Glomerular visceral epithelial cell (primary cell): ENCODE data around the gene DPYD.
A peak's percentile ranks its signal among the peaks of the same experiment; 100 is the strongest.

Experiments
- DNase-seq: peaks from one replicate; pipeline ENCODE4 v3.0.0-alpha.2; 2016; ENCODE audit errors: extremely low spot score

Gene DPYD

DNA sequence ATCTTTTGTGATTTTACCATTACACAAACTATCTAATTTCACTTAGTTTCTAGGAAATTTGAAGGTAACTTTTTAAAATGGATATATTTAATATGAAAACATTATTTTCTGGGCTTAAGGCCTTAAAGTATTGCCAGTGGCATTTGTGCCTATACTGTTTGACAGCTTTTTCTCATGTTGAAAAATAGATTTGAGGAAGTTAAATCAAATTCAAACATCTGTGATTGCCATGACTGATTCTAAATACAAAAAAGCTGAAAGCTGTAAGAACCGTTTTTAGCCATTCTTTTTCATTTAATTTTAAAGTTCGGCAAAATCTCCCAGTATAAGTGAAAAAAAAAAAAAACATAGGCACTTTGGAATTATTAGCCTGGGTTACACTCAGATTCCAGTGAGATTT, 301.1 kb downstream of the DPYD start:
- no peak for DNase-seq

DNA sequence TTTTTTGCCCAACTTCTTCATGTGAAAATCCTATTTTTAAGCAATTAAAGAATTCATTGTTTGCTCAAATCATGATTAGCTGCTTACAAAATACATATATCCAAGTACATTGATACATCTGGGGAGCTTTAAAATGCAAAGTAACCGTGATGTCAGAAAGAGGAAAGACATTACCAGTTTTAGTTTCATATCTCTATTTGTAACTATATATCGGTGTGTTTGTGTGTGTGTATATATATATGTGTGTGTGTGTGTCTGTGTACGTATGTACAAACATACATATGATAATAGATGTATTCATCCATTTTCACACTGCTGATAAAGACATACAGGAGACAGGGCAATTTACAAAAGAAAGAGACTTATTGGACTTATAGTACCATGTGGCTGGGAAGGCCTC, 310.1 kb downstream of the DPYD start:
- DNase-seq, result no peak

DNA sequence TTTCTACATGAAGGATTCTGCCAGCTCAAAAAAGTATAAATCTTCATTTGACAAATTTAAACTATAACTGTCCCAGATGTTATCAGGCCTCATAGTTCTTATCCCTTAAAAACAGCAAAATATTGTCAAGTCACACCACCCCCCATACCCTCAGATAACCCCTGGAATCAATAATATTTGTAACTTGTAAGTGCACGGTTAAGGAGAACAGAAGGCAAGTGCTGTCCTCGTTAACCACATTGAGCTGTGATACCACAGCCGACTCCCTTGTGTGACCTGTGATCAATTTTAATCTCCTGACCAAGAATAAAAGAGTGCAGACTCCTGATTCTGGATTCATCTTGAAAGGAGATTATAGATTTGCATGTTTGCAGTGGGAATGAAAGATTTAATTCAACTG, 310.7 kb downstream of the DPYD start:
- DNase-seq, result no peak

DNA sequence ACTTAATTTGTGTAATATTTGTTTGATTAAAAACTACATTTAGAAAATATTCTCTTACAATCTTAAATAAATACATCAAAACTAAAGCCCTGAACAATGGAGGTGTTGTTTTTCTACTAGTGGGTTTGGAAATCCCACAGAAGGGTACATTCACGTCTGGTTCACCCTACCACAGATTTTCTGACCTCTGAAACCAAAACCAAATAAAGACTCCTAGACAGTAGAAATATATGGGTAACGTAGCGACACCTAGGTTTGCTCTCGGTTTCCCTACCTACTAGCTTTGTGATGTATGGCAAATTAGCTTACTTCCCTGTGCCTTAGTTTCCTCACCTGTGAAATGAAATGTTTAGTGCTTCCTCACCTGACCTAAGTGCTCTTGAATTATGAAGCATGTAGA, 312.6 kb downstream of the DPYD start:
- no peak for DNase-seq

DNA sequence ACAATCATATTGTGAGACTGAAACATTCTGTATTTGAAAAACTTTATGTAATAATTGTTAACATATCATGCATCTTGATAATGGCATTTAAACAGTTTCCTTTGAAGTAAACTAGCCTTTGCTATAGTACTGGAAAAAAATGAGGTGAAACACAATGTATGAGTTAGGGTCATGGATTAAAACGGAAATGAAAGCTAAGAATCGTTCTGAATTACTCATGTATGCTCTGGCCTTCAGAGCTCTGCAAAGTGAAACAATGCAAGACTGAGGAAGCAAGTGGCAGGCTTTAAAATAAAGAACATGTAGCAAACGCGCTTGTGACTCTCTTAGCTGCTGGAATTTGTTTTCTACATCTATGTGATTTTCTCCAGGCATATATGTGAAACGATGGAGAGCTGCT, 317.1 kb downstream of the DPYD start:
- peak; percentile 2 for DNase-seq

DNA sequence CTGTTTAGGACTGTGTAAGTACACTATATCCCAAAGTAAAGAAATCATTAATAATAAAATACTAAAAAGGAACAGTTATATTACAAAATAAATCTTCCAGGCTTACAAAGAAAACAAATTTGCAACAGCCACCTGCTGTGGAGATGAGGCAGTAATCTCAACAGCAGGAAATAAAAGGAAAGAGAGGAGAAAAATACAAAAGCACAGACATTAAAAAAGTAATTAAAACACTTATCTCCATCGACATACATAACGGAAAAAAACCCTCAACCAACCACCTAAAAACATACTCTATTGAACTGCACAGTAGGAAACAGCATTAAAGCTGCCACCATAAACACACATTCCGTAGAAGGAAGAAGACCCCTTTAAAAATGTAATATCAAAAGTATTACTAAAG, 317.6 kb downstream of the DPYD start:
- DNase-seq, result no peak

DNA sequence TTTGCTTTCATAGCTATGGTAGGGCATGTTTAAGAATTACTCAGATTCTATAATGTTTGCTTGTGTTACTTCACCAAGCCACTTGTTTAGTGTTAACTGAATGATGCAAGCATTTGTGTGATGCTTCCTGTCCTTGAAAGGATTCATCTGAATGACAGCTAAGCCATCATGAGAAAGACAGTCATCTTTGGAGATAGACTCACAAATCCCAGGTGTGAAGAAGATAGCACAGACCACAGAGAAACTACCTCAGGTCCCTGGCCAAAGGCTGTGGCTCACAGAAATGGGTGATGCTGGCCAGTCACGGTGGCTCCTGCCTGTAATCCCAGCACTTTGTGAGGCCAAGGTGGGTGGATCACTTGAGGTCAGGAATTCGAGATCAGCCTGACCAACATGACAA, 321.4 kb downstream of the DPYD start:
- no peak for DNase-seq

DNA sequence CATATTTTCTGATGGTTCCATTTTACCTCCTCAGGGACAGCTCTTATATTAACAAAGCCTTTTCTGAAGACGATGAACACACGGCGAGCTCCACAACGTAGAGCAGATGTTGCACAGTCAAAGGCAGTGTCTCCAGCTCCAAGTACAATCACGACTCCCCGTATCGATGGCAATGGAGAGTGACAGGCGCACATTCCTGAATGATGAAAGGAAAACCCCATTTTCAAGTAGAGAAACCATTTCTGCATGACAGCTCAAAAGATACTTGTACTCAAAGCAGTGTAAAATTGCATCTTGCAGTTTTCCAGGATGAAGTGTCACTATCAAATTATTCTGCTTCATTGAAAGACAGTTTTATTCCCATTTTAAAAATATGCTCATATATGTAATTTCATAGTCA, 327.6 kb downstream of the DPYD start:
- no peak for DNase-seq

DNA sequence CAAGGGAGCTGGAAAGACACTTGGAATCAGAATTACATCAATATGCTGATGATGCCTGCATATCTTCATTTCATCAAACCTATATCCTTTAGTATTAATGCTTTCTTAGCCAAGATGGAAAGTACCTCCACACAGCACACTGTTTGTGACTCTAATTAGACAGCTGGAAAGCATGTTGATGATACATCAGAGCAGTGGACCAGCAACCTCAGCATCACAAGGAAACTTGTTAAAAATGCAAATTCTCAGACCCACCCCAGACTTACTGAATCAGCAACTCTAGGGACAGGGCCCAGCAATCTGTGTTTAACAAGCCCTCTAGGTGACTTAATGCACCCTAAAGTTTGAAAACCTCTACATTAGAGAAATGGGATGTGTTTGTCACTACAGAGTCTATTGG, 332.1 kb downstream of the DPYD start:
- DNase-seq, result no peak

DNA sequence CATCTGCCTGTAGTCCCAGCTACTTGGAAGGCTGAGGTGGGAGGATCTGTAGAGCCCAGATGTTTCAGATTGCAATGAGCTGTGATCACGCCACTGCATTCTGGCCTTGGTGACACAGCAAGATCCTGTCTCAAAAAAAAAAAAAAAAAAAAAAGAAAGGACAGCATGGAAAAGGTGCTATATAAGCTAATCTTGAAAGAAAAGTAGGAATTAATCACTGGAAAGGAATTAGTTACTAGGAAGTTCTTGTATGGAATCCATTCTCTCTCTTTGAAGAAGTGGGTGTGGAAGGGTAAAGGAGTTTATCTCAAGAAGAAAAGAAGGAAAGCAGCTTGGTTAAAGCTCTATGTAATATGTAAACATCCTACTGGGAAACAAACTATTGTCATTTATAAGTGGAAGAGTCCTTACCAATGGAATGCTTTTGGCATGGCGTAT, 339.2 kb downstream of the DPYD start:
- DNase-seq, result peak; percentile 53

DNA sequence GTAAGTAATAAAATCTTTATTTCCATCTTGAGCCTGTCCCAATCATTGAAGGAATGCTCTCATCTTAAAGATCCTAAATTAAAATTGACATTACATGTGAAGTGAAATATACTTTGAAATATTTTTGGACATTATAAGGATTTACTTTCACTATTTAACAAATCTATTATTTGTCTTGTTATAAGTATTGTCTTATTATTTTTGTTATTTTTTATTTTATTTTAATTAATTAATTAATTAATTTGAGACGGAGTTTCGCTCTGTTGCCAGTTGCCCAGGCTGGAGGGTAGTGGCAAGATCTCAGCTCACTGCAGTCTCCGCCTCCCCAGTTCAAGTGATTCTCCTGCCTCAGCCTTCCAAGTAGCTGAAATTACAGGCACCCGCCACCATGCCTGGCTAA, 343.2 kb downstream of the DPYD start:
- no peak for DNase-seq

DNA sequence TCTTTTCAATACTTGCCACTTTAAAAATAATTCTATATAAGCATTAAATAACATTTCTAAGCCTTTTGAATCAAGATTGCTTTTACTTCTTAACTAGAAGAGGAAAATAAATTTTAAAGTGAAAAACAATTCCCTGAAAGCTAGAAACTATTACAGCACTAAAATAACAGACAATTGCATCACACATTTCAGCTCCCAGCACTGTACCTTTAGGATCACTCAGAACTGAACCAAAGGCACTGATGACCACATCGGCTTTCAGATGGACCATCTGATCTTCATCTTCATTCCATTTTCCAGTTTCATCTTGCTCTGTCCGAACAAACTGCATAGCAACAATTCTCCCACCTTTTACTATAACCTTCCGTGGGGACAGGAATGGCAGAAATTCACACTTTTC, 347.3 kb downstream of the DPYD start:
- no peak for DNase-seq

DNA sequence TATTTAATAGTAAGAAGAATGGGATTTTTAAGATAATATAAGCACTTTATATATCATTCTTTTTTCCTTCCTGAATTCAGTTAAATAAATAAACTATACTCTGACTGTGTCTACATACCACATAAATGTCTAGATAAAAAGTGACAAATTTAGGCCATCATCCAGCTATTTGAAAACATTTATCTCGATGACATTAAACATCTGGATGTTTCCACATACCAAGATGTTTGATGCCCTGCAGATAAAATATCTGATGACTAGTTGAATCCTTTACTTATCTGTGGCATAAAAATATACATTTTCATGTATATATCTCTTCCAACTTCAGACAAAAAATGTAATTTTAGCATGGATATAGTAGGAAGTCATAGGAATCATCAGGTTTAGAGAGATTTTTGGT, 348.3 kb downstream of the DPYD start:
- DNase-seq, result no peak

DNA sequence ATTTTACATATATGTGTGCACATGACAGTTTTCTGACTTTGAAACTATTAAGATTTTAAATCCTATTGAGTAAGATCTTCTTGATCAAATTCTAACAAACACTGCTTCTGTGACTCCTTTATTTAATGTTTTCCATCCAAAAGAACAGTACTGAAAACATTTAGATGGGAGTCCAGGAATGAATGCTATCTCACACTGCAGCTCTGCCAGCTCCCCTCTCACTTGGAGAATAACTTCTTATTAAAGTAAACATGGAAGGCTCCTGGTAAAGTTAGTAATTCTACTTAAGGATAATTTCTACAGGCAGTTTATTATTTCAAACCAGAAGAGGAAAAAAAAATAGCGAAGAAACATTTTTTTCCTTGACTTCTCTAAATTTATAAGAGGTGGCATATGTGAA, 349.1 kb downstream of the DPYD start:
- no peak for DNase-seq

DNA sequence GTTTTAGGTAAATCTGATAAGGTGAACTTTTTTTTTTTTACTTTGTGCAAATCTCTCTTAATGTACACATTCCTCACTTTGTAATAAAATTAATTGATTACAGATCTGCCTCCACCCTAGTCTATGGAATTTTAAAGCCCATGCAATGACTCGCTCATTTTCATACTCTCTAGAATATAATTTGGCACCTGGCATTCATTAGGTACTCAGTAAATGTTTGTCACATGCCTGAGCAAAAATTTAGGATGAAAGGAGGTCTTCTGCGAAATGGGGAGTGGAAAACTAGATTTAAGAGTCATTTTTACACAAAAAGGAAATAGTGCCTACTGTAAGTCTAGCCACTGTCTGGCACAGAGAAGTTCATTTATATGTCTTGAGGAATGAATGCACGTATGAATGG, 350.1 kb downstream of the DPYD start:
- no peak for DNase-seq

DNA sequence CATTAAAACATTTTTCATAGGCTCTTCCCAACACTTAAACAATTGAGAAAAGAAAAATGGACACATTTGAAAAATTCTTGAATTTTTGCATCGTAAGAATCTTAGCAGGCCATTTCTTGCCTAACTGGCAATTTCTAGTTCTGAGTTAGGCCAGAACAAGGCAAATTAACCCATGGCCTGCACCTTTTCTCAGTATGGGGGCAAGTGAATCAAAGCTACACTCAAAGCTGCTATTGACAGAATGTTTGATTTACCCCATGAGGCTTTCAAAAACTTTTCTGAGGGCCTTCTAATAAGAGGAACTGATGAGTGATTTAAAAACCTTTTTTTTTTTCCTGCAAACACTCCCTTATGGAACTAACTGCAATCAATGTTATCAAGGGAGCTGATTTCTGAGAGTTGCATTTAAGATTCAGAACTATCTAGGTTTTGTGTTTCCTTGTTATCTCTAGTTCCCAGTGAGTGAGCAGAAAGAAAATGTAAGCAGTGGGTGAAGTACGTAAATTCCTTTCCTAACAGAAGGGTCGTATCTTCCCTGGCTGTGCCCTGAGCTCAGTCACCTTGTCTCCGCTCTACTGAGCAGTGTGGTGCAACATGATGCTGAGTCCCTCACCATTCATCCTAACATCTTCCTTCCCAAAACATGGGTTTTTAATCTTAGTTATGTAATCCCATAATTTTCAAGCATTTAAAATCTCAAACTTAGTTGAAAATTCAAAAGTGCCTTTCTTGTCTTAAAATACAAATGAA, 353.7 kb downstream of the DPYD start:
- no peak for DNase-seq

DNA sequence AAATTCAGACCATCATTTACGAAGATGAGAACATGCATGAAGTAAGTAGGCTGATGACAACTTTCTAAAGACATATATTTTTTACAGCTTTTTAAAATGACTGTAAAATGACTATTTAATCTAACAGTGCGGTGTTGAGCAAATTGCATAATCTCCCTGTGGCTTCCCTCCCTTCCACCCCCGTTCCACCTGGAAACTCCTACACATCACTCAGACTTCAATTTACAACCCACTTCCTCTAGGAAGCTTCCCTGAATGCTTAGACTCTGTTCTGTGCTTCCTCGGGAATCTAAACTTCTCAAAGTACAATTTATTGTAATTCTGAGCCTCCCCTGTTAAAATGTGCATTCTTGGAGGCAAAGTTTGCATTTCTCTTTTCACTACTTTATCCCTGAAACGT, 354.9 kb downstream of the DPYD start:
- DNase-seq, result no peak

DNA sequence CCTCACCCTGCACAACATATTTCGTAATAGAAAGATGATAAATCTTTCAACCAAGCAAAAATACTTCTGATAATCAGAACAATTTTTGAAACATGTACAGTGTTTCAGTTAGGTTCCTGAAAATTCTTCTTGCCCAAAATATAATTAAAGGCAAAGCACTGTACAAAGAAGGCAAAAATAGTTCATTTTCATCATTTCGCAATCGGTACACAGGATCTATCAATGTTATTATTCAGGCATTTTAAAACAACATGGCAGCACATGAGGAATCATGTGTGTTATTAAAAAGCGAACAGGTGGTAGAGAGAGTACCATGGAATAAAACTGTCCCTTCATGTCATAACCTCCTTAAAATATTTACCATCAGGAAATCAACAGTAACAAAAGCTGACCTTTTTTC, 356.9 kb downstream of the DPYD start:
- DNase-seq, result no peak

DNA sequence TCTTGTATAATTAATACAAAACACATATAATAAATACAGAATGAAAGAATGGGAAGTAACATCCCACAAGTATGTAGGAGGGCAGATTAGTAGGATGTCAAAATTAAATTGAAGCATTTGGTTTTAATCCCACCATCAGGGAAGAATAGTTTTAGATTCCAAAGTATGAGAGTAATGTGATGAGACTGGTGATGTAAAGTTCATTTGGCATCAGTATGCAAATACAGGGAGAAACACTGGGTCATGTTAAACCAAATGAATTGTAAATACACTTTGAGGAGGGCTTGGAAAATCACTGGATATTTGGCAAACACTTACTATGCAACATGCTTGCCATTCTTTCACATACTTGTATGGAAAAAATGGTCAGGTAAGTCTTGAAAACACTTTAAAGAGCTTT, 358.8 kb downstream of the DPYD start:
- DNase-seq, result no peak

DNA sequence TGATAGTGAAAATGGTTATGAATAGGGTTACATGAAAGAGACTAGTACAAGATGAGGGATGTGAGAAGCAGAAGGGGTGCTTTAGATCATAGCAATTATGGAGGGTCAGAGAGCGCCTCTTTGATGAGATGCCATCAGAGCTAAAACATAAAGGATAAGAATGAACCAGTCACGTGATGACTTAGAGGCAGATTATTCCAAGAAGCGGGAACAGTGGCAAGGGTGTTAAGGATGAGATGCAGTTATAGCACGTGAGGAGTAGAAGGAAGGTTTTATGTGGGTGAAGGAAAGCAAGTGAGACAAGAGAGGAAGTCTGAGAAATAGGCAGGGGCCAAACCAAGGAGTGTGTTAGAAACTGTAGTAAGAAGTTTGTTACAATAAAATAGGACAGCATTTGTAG, 360.1 kb downstream of the DPYD start:
- no peak for DNase-seq

DNA sequence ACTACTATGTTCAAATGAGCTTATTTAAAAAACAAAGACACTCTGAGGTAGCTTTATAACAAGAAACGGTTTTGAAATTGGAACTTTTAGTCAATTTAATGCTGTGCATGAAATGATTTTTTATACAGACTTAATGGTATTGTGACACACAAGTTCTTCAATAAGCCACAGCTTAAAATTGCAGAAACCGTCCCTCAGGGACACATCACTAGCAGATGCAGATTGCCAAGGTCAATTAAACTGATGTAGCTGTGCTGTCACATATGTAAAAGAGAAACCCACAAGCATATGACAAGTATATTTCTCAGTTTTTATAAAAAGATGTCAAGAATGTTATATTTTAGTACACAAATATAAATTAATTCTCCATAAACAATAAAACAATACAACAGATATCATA, 366.9 kb downstream of the DPYD start:
- DNase-seq, result no peak

DNA sequence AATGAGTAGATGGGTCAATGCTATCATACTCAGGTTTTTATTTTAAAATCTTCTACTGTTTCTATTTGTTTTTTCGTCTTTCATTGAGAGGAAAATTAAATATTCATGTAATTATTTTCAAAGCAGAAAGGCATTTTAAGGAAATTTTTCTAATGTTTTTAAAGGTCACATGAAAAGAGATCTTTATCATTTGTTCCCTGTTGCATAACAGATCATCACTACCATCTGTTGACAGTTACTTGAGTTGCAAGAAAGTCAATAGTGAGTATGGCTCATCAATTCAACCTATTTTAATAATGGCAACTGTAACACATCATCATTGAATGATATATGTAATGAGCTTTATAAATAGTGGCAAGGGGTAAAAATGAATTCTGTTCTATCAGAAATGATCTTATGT, 369.7 kb downstream of the DPYD start:
- DNase-seq, result no peak

DNA sequence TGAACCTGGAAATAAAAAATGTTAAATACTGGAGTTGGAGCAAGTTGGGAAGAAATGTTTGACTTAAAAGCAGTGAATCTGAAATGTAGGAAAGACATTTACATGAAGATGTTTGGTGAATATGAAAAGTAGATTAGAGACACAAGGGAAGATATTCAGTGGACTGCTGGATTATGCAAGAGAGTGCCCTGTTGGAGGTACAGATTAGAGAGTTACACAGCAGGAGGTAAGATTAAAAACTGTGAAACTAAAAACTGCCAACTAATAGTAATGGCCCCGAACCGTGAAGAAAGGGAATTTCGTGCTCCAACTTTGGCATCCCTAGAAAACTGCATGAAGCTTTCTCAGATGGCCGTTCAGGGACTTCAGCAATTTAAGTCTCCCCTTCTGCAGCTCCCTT, 375.4 kb downstream of the DPYD start:
- no peak for DNase-seq

DNA sequence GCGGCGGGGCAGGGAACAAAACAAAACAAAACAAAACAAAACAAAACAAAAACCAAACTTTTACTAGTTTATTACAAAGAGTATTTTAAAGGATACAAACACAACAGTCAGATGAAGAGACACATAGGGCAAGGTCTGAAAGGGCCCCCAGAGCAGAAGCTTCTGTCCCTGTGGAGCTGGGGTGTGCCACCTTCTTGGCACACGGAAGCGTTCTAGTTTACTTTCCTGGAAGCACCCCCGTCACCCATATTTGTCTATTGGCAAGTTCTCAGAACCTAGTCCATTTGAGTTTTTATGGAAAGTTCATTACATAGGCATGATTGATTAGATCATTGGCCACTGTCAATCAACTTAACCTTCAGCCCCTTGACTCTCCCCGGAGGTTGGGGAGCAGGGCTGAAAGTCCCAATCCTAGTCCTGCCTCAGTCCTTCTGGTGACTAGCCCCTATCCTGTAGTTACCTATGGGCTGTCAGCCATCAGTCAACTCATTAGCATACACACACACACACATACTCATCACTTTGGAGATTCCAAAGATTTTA, 380.4 kb downstream of the DPYD start:
- no peak for DNase-seq
